Progenitor cell of endocrine pancreas (in vitro differentiated cells): Measurements from ENCODE around the gene RILPL1. TPM values are rescaled to one million over a fixed set of nuclear protein-coding genes. Genes with fewer than 3 reads are reported as not detected.
"Not testable (repeated sequence)": the region's sequence is repeated elsewhere in the genome, so short reads cannot be mapped to it uniquely, and the experiment has no call there.

Source experiments
- DNase-seq: peaks from one replicate; pipeline ENCODE4 v3.0.0; 2021; ENCODE audit warnings: low spot score; ENCODE audit not compliant: unreplicated experiment
- H3K27ac Mint-ChIP-seq: 2 replicates; pipeline ENCODE4 v1.8.0; 2021; ENCODE audit warnings: mild to moderate bottlenecking, moderate library complexity, mixed read lengths
- H3K27me3 Mint-ChIP-seq: 2 replicates; pipeline ENCODE4 v1.8.0; 2021; ENCODE audit warnings: mixed read lengths
- H3K36me3 Mint-ChIP-seq: 2 replicates; pipeline ENCODE4 v1.8.0; 2022; ENCODE audit warnings: mixed read lengths; ENCODE audit not compliant: insufficient read depth
- H3K4me1 Mint-ChIP-seq: 2 replicates; pipeline ENCODE4 v1.8.0; 2021; ENCODE audit warnings: low read depth, mixed read lengths
- H3K4me3 Mint-ChIP-seq: 2 replicates; pipeline ENCODE4 v1.8.0; 2021; ENCODE audit warnings: low read depth, mild to moderate bottlenecking, moderate library complexity, mixed read lengths
- H3K9me3 Mint-ChIP-seq: 2 replicates; pipeline ENCODE4 v1.8.0; 2021; ENCODE audit warnings: low read depth, mixed read lengths
- total RNA-seq: library from RNA; stranded (reverse); gene quantifications from 2 replicates; pipeline ENCODE4 v1.2.1, GENCODE V29; 2021
- TF ChIP-seq, protein P1 (sequence below): fragments of 200-600 bp; sonication (generic); IDR thresholded peaks from one replicate; pipeline ENCODE4 v1.5.0; 2021; ENCODE audit warnings: antibody characterized with exemption, mild to moderate bottlenecking; ENCODE audit not compliant: unreplicated experiment

Gene RILPL1
- total RNA-seq, 1 donor from 2014 or later, result 26.2 TPM

DNA sequence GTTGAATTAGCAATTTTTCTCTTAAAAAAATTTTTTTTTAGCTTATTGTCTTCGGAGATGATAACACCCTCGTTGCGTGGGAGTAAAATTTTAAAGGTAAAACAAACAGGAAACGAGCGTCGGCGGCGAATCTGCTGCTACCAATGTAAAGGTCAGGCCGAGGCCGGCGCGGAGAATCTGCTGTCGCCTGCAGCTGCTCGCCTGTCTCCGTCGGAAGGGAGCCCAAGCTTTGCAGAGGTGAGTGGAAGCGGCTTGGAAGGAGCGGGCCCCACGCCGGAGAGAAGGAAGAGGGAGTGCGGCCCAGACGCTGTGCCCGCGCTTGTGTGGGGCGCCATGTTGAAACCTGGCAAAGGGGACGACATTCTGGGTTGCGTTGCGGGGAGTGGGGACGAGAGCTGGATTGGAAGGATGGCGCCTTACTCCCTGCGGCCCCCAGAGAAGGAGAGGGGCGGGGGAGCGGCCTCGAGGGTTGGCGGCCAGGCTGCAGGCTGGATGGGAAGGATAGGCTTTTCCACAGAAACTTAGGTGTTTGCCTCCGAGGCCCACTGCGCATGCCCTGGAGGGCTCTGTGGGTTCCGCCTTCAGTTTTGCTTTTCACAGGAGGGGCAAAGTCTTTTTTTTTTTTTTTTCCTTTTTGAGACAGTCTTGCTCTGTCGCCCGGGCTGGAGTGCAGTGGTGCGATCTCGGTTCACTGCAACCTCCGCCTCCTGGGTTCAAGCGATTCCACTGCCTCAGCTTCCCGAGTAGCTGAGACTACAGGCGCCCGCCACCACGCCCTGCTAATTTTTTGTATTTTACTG is 75.3 kb downstream of the RILPL1 start, which contains the start of gene SNRNP35:
Gene SNRNP35, plus strand, starts transcription at position 160 of the 800 bp plus-strand sequence. CDS start 7,402 bp downstream, outside the sequence.
- H3K27ac Mint-ChIP-seq, result peak within 1 kb of the TSS; percentile 100
- peak within 1 kb of the TSS; percentile 99 for H3K4me3 Mint-ChIP-seq
- TF ChIP-seq, protein P1, sequence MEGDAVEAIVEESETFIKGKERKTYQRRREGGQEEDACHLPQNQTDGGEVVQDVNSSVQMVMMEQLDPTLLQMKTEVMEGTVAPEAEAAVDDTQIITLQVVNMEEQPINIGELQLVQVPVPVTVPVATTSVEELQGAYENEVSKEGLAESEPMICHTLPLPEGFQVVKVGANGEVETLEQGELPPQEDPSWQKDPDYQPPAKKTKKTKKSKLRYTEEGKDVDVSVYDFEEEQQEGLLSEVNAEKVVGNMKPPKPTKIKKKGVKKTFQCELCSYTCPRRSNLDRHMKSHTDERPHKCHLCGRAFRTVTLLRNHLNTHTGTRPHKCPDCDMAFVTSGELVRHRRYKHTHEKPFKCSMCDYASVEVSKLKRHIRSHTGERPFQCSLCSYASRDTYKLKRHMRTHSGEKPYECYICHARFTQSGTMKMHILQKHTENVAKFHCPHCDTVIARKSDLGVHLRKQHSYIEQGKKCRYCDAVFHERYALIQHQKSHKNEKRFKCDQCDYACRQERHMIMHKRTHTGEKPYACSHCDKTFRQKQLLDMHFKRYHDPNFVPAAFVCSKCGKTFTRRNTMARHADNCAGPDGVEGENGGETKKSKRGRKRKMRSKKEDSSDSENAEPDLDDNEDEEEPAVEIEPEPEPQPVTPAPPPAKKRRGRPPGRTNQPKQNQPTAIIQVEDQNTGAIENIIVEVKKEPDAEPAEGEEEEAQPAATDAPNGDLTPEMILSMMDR, result no peak
- peaks cover 6% of the 10 kb centered on the region for H3K36me3 Mint-ChIP-seq
- H3K27me3 Mint-ChIP-seq, result no peaks in the 10 kb centered on the region
- H3K9me3 Mint-ChIP-seq, result no peaks in the 10 kb centered on the region
- peaks cover 4% of the 10 kb centered on the region for H3K4me1 Mint-ChIP-seq
- DNase-seq, result peak; percentile 57

DNA sequence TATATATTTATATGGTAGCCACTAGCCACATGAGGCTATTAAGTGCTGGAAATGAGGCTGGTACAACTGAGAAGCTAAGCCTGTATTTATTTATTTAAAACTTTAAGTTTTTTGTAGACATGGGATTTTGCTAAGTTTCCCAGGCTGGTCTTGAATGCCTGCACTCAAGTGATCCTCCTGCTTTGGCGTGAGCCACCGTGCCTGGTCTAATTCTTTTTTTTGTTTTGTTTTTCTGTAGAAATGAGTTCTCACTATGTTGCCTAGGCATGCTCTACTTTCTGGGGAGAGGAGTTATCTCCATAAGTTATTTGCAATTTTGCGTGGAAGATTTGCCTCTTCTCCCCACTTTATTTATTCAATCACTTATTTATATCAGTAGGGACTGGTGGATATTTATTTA is 80.4 kb downstream of the RILPL1 start:
- H3K9me3 Mint-ChIP-seq, result no peaks in the 10 kb centered on the region
- H3K4me3 Mint-ChIP-seq, result no peak overlapping the region
- no peaks in the 10 kb centered on the region for H3K36me3 Mint-ChIP-seq

DNA sequence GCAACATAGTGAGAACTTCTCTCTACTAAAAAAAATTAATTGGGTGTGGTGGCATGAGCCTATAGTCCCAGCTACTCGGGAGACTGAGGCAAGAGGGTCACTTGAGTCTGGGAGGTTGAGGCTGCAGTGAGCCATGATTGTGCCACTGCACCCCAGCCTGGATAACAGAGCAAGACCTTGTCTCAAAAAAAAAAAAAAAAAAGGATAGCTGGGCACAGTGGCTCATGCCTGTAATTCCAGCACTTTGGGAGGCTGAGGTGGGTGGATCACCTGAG is 81.3 kb downstream of the RILPL1 start:
- not testable (repeated sequence) for H3K4me1 Mint-ChIP-seq, H3K4me3 Mint-ChIP-seq, H3K36me3 Mint-ChIP-seq, DNase-seq, H3K9me3 Mint-ChIP-seq, H3K27me3 Mint-ChIP-seq
- peak overlapping the region; percentile 78 for H3K27ac Mint-ChIP-seq

More for the DNA sequence above, 80.4 kb downstream of the RILPL1 start:
- Mint-ChIP-seq H3K4me1 (peaks cover 2% of the 10 kb centered on the region), H3K27me3 (no peaks in the 10 kb centered on the region), H3K27ac (no peak overlapping the region)
- TF ChIP-seq, protein P1, result no peak
- DNase-seq, result no peak

DNA sequence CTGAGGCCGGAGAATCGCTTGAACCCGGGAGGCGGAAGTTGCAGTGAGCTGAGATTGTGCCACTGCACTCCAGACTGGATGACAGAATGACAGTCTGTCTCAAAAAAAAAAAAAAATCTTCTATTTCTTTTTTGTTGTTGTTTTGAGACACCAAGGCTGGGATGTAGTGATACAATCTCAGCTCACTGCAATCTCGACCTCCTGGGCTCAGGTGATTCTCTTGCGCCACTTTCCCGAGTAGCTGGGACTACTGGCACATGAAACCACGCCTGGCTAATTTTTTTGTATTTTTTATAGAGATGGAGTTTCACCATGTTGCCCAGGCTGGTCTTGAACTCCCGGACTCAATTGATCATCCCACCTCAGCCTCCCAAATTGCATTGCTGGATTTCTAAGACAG is 82.9 kb downstream of the RILPL1 start:
- TF ChIP-seq, protein P1, result no peak
- Mint-ChIP-seq H3K9me3 (no peaks in the 10 kb centered on the region), H3K4me3 (no peak overlapping the region), H3K36me3 (no peaks in the 10 kb centered on the region), H3K27me3 (no peaks in the 10 kb centered on the region), H3K27ac (no peak overlapping the region), H3K4me1 (peaks cover 8% of the 10 kb centered on the region)
- DNase-seq, result no peak

DNA sequence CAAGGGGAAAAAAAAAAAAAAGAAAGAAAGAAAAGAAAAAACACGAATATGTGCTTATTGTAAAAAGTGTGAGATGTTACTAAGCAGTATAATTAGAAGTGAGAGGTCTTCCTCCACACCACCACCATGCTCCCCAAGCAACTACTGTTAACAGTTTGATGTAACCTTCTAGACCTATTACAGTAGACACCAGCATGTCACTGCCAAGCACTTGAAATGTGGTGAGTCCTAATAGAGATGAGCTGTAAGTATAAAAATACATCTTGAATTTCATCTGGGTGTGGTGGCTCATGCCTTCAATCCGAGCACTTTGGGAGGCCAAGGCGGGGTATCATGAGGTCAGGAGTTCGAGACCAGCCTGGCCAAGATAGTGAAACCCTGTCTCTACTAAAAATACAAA is 83.7 kb downstream of the RILPL1 start:
- H3K36me3 Mint-ChIP-seq, result no peaks in the 10 kb centered on the region
- TF ChIP-seq, protein P1, result no peak
- H3K4me1 Mint-ChIP-seq, result peaks cover 12% of the 10 kb centered on the region
- no peak overlapping the region for H3K4me3 Mint-ChIP-seq
- no peaks in the 10 kb centered on the region for H3K9me3 Mint-ChIP-seq
- no peaks in the 10 kb centered on the region for H3K27me3 Mint-ChIP-seq
- no peak overlapping the region for H3K27ac Mint-ChIP-seq
- DNase-seq, result no peak

DNA sequence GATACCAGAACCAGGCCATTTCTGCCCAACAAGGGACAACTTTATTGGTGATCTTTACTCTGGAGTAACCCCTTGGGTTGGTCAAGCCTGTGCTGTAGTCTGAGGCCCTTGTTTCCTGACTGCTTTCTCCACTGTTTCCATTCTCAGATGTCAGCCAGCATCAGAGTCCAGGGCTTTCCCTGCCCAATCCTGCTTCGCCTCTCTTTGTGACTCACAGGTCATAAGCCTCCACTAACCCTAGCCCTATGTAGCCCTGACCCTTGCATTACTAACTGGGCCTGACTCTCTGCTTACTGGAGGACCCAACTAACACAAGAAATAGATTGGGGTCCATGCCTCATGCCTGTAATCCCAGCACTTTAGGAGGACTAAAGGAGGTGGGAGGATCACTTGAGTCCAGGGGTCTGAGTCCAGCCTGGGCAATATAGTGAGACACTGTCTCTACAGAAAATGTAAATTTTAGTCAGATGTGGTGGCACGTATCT is 84.2 kb downstream of the RILPL1 start:
- Mint-ChIP-seq H3K36me3 (no peaks in the 10 kb centered on the region), H3K27ac (no peak overlapping the region), H3K9me3 (no peaks in the 10 kb centered on the region), H3K27me3 (no peaks in the 10 kb centered on the region), H3K4me1 (peaks cover 12% of the 10 kb centered on the region), H3K4me3 (no peak overlapping the region)
- TF ChIP-seq, protein P1, result no peak
- no peak for DNase-seq
